Measurements from ENCODE around the gene SLC27A3.
"Not testable (repeated sequence)": the region's sequence is repeated elsewhere in the genome, so short reads cannot be mapped to it uniquely, and the experiment has no call there.

The SLC27A3 gene

DNA sequence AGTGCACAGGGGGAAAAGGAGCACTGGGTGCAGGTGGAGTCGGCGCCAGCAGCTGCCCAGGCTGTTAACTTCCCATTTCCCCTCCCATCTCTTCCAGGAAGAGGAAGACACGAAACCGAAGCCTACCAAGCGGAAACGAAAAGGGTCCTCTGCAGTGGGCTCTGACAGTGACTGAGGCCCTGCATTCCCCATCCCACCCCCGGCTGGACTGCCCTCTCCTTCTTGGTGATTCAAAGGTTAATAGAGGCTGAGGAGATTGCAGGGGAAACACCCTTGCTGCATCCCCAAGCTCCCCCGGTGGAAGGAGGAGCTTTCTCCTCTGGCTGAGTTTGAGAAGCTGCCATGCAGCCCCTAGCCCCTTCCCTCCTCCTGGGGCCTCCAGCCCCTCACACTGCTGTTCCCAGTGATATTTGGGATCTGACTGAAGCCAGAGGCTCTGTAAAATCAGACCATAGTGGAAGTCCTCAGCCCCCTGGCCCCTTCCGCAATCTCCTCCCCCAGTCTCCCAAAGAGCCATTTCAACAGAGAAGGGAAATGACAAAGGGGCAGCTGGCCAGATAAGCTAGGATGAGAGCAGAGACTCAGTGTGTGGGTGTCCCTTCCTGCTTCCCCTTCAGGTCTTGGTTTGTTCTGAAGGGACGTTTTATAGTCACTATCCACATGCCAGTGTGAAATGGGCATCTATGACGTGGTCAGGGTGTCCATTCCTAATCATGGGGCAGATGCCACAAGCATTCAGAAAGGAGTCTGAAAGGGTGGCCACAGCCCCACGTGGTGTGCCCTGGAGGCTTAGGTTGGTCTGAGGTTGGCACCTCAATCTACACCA, 1.9 kb upstream of the SLC27A3 start:
- Mint-ChIP-seq H3K27me3 (no peaks in the 10 kb centered on the region), H3K9me3 (no peaks in the 10 kb centered on the region), H3K36me3 (peaks cover 7% of the 10 kb centered on the region), H3K4me1 (peaks cover 20% of the 10 kb centered on the region), H3K27ac (no peak overlapping the region), H3K4me3 (peak overlapping the region; percentile 19)

DNA sequence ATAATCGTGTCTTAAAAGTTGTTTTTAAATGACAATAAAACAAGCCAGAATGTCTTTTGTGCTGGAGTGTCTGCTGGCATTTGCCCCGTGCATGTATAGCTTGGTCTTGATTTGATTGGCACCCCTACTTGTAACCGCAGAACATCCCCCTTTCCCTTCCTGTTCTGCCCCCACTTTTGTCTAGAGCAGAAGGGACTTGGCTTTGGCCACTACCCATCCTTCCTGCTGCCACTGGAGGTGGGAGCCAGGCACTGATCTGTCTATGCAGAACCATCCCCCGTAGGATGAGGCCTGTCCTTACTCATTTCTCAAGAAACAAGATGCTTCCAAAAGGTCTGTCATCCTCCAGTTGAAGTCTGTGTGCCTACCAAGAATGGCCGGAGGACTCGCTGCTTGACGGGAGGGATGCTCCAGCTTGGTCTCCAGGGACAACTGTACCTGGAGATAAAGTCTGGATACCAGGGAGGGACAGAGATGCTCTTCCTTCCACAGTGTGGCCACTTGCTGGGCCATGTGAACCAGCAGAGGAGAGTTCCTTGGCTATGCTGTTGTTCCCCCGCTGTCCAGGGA, 1.1 kb upstream of the SLC27A3 start:
- peaks cover 5% of the 10 kb centered on the region for H3K36me3 Mint-ChIP-seq
- no peaks in the 10 kb centered on the region for H3K27me3 Mint-ChIP-seq
- no peaks in the 10 kb centered on the region for H3K9me3 Mint-ChIP-seq
- H3K27ac Mint-ChIP-seq: no peak overlapping the region
- H3K4me3 Mint-ChIP-seq: peak overlapping the region; percentile 8
- peaks cover 20% of the 10 kb centered on the region for H3K4me1 Mint-ChIP-seq

DNA sequence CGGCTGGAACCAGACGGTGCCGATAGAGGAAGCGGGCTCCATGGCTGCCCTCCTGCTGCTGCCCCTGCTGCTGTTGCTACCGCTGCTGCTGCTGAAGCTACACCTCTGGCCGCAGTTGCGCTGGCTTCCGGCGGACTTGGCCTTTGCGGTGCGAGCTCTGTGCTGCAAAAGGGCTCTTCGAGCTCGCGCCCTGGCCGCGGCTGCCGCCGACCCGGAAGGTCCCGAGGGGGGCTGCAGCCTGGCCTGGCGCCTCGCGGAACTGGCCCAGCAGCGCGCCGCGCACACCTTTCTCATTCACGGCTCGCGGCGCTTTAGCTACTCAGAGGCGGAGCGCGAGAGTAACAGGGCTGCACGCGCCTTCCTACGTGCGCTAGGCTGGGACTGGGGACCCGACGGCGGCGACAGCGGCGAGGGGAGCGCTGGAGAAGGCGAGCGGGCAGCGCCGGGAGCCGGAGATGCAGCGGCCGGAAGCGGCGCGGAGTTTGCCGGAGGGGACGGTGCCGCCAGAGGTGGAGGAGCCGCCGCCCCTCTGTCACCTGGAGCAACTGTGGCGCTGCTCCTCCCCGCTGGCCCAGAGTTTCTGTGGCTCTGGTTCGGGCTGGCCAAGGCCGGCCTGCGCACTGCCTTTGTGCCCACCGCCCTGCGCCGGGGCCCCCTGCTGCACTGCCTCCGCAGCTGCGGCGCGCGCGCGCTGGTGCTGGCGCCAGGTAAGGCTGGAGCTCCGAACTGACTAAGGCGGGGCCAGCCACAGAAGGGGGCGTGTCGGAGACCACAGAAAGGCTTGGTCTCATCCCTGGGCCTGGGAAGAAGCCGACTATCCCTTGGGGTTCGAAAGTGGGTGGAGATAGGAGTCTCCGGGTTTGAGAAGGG, 486 bp downstream of the SLC27A3 start:
- H3K27ac Mint-ChIP-seq: no peak overlapping the region
- H3K9me3 Mint-ChIP-seq: no peaks in the 10 kb centered on the region
- peak overlapping the region; percentile 80 for H3K4me3 Mint-ChIP-seq
- no peaks in the 10 kb centered on the region for H3K27me3 Mint-ChIP-seq
- H3K36me3 Mint-ChIP-seq: no peaks in the 10 kb centered on the region
- H3K4me1 Mint-ChIP-seq: peaks cover 20% of the 10 kb centered on the region

DNA sequence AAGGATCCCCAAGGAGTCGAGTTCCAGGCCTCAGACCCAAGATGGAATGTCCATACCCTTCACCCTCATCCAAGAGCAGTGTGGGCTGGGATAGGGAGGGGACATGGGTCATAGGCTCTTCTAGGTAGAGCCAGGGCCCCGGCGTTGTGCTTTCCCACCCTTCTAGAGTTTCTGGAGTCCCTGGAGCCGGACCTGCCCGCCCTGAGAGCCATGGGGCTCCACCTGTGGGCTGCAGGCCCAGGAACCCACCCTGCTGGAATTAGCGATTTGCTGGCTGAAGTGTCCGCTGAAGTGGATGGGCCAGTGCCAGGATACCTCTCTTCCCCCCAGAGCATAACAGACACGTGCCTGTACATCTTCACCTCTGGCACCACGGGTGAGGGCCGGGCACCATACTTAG, 1.1 kb downstream of the SLC27A3 start:
- peaks cover 20% of the 10 kb centered on the region for H3K4me1 Mint-ChIP-seq
- H3K9me3 Mint-ChIP-seq: no peaks in the 10 kb centered on the region
- H3K36me3 Mint-ChIP-seq: no peaks in the 10 kb centered on the region
- H3K27ac Mint-ChIP-seq: no peak overlapping the region
- peak overlapping the region; percentile 55 for H3K4me3 Mint-ChIP-seq
- no peaks in the 10 kb centered on the region for H3K27me3 Mint-ChIP-seq

DNA sequence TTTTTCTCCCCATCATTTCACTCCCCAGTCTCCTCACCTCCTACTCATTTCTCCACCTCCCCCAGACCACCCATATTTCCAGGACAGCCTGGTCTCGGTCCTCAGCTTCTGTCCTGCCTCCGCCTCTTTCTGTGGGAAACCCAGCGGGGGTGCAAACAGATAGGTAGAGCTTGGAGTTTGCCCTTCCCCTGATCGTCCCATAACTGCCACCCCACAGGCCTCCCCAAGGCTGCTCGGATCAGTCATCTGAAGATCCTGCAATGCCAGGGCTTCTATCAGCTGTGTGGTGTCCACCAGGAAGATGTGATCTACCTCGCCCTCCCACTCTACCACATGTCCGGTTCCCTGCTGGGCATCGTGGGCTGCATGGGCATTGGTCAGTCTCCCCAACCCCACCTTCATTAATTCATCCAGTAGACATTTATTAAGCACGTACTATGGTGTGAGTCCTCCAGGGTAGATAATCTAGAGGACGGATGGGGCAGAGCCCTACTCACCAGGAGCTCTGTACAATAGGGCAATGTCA, 1.7 kb downstream of the SLC27A3 start:
- H3K4me1 Mint-ChIP-seq: peaks cover 20% of the 10 kb centered on the region
- peak overlapping the region; percentile 55 for H3K4me3 Mint-ChIP-seq
- no peaks in the 10 kb centered on the region for H3K36me3 Mint-ChIP-seq
- H3K27ac Mint-ChIP-seq: peak overlapping the region; percentile 8
- H3K9me3 Mint-ChIP-seq: no peaks in the 10 kb centered on the region
- H3K27me3 Mint-ChIP-seq: no peaks in the 10 kb centered on the region

DNA sequence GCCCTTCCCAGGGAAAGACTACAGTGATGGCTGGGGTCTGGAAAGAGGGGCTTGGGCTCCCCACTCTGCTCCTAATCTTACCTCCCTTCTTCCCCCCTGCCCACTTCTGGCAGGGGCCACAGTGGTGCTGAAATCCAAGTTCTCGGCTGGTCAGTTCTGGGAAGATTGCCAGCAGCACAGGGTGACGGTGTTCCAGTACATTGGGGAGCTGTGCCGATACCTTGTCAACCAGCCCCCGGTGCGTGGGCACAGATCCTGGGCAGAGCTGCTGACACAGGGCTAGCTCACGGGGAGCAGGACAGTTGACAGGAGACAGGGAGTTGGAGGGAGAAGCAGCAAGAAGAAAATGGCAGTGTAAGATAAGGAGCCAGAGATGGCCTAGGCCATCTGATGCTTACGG, 2.4 kb downstream of the SLC27A3 start:
- no peak overlapping the region for H3K27ac Mint-ChIP-seq
- no peaks in the 10 kb centered on the region for H3K36me3 Mint-ChIP-seq
- H3K4me1 Mint-ChIP-seq: peaks cover 20% of the 10 kb centered on the region
- H3K27me3 Mint-ChIP-seq: no peaks in the 10 kb centered on the region
- no peaks in the 10 kb centered on the region for H3K9me3 Mint-ChIP-seq
- H3K4me3 Mint-ChIP-seq: no peak overlapping the region

DNA sequence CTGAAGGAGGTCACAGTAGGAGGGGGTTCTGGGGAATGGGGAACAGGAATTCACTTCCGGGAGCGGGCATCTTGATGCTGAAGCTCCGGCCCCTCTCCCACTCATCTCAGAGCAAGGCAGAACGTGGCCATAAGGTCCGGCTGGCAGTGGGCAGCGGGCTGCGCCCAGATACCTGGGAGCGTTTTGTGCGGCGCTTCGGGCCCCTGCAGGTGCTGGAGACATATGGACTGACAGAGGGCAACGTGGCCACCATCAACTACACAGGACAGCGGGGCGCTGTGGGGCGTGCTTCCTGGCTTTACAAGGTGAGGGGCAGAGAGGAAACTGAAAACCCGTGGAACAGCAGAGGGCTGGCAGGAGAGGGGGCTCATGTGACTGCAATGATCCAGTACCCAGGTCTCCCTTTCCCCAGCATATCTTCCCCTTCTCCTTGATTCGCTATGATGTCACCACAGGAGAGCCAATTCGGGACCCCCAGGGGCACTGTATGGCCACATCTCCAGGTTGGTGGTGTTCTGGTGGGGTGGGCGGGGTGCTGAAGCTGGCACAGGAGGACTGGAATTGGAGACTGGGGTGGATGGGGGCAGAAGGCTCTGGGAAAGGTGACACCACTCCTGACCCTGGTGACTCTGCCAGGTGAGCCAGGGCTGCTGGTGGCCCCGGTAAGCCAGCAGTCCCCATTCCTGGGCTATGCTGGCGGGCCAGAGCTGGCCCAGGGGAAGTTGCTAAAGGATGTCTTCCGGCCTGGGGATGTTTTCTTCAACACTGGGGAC, 3.0 kb downstream of the SLC27A3 start:
- H3K9me3 Mint-ChIP-seq: no peaks in the 10 kb centered on the region
- no peak overlapping the region for H3K4me3 Mint-ChIP-seq
- H3K27ac Mint-ChIP-seq: no peak overlapping the region

DNA sequence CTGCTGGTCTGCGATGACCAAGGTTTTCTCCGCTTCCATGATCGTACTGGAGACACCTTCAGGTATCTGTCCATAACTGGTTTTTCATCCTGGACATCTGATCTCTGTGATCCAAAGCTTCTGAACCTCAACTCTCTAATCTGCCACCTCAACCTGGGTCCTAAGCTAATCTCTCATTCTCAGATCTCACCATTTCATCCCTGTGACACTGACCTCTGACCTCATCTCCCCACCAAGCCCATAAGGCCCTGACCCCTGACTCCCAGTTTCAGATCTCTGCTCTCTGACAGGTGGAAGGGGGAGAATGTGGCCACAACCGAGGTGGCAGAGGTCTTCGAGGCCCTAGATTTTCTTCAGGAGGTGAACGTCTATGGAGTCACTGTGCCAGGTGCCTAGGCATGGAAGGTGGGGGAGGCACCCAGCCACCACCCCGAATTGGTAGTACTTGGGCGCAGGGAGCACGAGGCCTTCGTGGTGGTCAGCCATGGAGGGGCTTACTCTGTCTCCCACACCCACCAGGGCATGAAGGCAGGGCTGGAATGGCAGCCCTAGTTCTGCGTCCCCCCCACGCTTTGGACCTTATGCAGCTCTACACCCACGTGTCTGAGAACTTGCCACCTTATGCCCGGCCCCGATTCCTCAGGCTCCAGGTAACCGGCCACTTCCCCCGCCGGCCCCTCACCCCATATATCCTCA, 3.8 kb downstream of the SLC27A3 start:
- peaks cover 28% of the 10 kb centered on the region for H3K4me1 Mint-ChIP-seq
- no peaks in the 10 kb centered on the region for H3K27me3 Mint-ChIP-seq
- H3K27ac Mint-ChIP-seq: no peak overlapping the region
- H3K36me3 Mint-ChIP-seq: no peaks in the 10 kb centered on the region
- no peak overlapping the region for H3K4me3 Mint-ChIP-seq
- no peaks in the 10 kb centered on the region for H3K9me3 Mint-ChIP-seq

More for the DNA sequence above, 3.0 kb downstream of the SLC27A3 start:
- Mint-ChIP-seq H3K36me3 (no peaks in the 10 kb centered on the region), H3K27me3 (no peaks in the 10 kb centered on the region), H3K4me1 (peaks cover 24% of the 10 kb centered on the region)

DNA sequence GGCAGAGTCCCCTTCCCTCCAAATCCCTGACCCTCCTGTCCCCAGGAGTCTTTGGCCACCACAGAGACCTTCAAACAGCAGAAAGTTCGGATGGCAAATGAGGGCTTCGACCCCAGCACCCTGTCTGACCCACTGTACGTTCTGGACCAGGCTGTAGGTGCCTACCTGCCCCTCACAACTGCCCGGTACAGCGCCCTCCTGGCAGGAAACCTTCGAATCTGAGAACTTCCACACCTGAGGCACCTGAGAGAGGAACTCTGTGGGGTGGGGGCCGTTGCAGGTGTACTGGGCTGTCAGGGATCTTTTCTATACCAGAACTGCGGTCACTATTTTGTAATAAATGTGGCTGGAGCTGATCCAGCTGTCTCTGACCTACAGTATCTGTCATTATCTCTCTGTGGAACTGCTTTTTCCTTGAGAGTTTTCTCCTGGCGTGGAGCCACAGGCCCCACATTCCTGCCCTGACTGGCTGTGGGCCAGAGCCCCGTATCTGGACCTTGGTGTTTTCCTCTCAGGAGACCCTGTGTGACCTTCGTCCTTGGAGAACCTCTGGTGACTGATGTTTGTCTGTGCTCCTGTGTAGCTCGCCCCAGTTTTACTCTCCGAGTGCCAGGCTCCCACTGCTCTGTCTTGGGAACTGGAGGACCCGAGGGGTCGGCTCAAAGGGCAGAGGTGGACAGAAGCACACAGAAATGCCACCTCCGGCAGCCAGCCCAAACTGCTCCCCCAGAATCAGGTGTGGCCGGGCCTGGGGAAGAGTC, 4.8 kb downstream of the SLC27A3 start:
- H3K9me3 Mint-ChIP-seq: no peaks in the 10 kb centered on the region
- no peaks in the 10 kb centered on the region for H3K36me3 Mint-ChIP-seq
- H3K27me3 Mint-ChIP-seq: no peaks in the 10 kb centered on the region
- peaks cover 19% of the 10 kb centered on the region for H3K4me1 Mint-ChIP-seq
- no peak overlapping the region for H3K4me3 Mint-ChIP-seq
- H3K27ac Mint-ChIP-seq: no peak overlapping the region

DNA sequence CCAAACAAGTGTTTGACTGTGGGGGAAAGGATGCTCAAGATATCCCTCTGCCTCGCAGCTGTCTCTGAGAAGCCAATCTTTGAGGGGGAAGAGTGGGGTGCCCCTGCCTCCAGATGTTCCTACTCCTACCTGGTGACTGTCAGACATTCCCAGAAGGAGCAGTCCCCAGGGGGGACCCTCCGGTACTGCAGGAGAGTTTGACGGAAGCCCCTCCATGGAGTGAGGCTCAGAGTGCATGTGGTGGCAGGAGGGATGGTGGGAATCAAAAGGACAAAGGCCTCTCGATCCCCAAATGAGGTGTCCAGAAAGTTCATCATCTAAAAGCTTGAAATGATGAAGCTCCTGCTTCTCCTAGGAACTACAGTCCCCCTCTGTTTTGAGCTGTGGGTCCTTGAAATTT, 5.3 kb downstream of the SLC27A3 start:
- Mint-ChIP-seq H3K27me3 (no peaks in the 10 kb centered on the region), H3K27ac (no peak overlapping the region), H3K36me3 (no peaks in the 10 kb centered on the region), H3K4me1 (peaks cover 19% of the 10 kb centered on the region), H3K9me3 (no peaks in the 10 kb centered on the region), H3K4me3 (no peak overlapping the region)

DNA sequence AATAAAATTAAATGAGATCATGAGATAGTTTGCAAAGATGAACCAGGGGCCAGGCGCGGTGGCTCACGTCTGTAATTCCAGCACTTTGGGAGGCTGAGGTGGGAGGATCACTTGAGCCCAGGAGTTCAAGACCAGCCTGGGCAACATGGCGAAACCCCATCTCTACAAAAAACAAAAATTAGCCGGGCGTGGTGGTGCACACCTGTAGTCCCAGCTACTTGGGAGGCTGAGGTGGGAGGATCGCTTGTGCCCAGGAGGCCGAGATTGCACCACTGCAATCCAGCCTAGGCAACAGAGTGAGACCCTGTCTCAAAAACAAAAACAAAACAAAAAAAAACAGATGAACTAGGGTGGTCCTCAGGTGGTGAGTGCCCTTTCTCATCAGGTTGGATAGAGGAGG, 7.4 kb downstream of the SLC27A3 start:
- not testable (repeated sequence) for H3K36me3 Mint-ChIP-seq, H3K9me3 Mint-ChIP-seq, H3K27ac Mint-ChIP-seq, H3K27me3 Mint-ChIP-seq, H3K4me1 Mint-ChIP-seq
- H3K4me3 Mint-ChIP-seq: peak overlapping the region; percentile 92

DNA sequence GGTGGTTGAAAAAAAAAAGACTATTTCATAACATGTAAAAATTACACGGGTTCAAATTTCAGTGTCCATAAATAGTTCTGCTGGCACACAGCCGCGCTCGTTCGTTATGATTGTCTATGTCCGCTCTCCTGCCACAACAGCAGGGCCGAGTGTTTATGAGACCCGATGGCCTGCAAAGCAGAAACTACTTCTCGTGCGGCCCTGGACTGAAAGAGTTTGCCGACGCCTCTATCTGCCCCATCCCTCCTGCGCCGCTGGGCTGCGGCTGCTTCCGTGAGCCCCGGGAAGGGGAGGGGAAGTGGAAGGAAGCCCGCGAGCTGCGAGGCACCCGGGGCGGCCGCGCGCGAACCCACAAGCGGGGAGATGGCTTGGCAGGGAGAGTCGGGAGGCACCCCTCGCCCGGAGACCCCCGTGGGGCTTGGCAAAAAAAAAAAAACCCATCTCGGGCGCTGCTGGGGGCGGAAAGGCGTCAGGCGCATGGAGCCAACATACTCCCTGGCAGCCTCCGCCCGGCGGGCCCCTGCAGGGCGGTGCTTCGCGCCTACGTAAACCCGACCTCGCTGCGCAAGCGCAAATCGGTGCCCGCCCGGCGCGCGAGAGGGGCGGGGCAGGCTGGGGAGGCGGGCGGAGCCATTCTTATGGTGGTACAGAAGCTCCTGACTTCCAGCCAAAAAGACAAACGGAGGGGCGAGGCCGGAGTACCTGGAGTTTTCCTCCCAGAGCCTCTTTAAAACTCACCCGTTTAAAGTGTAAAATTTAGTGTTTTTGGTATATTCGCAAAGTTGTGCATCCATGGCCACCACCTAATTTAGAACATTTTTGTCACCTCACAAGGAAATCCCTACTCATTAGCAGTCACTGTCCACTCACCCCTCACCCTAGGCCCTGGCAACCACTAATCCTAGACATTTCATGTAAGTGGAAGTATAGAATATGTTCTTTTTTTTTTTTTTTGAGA, 8.3 kb downstream of the SLC27A3 start:
- Mint-ChIP-seq H3K9me3 (no peaks in the 10 kb centered on the region), H3K27me3 (no peaks in the 10 kb centered on the region), H3K27ac (peak overlapping the region; percentile 88), H3K36me3 (no peaks in the 10 kb centered on the region), H3K4me1 (peaks cover 9% of the 10 kb centered on the region), H3K4me3 (peak overlapping the region; percentile 92)

DNA sequence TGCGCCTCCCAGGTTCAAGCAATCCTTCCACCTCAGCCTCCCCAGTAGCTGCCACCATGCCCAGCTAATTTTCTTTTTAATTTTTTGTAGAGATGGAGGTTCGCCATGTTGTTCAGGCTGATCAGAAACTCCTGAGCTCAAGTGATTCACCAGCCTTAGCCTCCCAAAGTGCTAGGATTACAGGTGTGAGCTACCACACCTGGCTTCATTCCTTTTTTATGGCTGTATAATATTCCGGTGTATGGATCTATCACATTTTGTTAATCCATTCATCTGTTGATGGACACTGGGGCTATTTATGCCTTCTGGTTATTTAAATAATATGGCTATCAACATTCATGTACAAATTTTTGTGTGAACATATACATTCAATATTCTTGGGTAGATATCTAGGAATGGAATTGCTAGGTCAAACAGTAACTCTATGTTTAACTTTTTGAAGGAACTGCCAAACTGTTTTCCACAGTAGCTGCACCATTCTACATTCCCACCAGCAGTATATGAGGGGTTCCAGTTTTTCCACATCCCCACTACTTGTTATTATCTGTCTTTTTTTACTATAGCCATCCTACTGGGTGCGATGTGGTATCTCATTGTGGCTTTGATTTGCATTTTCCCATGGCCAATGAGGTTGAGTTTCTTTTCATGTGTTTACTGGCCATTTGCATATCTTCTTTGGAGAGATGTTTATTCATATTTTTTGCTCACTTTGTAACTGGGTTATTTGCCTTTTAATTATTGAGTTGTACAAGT, 11.0 kb downstream of the SLC27A3 start:
- H3K9me3 Mint-ChIP-seq: no peaks in the 10 kb centered on the region
- H3K4me3 Mint-ChIP-seq: no peak overlapping the region
- H3K27ac Mint-ChIP-seq: no peak overlapping the region
- H3K27me3 Mint-ChIP-seq: peaks cover 1% of the 10 kb centered on the region
- H3K36me3 Mint-ChIP-seq: no peaks in the 10 kb centered on the region
- peaks cover 31% of the 10 kb centered on the region for H3K4me1 Mint-ChIP-seq

Measured in activated naive CD4-positive, alpha-beta T cell treated with anti-CD3 and anti-CD28 coated beads, Interleukin-2, amount 50 U/mL, for 24 hours (primary cell).